HG02840 (cell line): ENCODE results near the gene KIAA1328.

ENCODE experiments used
- ATAC-seq: cut with Tn5 transposase; IDR thresholded peaks from one replicate; pipeline ENCODE4 v1.9.1; 2021; ENCODE audit warnings: mild to moderate bottlenecking, moderate library complexity, moderate number of reproducible peaks; ENCODE audit not compliant: unreplicated experiment, low FRiP score

The KIAA1328 gene

DNA sequence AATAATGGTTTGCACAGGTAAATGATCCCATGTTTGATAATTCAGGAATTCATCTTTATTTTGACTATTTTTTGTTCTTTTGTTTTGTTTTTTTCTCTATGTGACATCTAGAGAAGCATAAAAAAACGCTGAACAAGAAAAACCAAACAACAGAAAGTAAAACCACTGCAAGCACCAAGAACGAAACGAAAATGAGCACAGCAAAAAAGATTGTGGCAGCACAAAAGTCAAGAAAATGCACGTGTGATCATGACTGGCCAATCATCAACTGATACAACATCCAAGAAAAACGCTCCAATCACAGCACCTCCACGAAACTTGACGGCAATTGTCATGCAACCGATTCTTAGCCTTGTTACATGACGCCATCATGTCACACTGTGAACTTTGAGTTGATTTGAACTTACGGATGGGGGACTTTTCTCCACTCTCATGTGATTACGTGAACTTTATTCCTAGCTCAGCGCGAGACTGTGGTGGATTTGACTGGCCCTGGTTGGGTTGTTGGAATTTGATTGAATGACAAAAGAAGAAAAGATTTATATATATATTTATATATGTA is 417.9 kb downstream of the KIAA1328 start:
- no peak for ATAC-seq

DNA sequence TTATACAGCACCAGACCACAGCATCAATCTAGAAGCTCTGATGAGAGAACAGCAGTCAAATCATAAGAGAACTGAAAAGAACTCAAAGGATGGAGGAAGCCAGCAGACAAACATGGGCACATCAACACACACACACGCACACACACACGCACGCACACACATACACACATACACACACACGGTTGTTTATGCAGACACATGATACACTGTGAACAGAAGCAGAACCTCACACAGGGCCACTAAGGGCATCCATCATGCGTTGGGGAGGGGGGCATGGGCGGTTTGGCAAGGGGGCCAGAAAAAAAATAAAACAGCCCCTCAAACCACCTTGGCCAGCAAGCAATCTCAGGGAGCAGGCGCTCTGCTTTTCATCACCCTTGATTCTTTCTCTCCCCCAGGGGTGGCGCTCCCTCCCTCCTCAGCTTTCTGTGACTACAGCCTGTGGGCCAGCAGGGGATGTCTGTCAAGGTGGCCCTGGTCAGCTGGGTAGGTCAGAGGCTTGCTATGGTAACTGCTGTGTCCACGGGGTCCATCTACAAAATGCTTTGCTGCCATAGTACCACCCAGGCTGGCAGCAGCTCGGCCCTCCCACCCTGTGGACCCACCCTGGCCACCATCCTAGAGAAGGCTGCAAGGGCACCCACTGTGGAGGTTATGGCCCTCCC is 418.7 kb downstream of the KIAA1328 start:
- ATAC-seq: no peak

DNA sequence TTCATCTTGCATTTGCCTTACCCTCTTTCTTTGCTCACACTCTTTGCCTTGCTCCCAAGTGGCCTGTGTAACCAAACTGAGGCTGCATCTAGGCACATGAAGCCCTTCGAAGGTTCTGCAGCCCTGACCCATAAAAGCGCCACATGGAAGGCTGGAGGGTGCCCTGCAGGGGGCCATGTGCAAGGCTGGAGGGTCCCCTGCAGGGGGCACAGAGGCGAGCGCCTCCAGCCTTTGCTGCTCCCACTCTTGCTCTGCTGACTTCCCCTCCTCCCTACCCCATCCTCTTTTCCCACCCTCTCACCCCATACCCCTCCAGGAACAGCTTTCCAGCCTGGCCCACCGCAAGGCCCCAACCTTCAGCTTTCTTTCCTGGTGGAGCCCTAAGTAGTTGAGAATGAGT is 419.4 kb downstream of the KIAA1328 start:
- no peak for ATAC-seq

DNA sequence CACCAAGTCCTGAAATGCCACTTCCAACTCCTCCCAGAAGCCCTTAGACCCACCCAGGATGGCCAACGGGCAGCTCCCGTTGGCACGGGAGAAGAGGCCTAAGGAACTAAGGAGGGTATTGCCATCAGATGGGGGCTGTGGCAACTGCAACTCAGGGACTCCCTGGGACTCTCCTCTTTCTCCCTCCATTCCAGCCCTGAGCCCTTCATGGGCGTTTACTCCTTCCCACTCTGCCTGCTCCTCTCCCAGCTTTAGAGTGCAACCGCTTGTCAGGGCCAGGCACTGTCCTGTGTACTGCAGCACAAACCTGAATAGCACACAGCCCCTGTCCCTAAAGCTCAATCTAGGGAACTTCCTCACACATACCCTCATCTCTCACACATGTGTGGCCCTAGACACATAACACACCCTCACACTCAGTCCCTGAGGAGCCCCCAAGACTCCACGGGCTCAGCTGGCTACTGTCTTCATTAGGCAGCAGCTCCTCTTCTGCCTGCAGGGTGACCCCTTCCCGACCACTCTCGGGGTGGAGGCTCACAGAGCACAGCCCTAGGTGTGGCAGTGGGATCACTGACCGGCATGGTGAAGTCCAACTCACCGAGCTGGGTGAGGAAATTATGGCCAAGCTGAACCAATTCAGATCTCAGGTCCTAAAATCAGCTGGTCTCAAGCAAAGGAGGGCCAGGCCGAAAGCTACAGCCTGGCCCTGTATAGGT is 420.4 kb downstream of the KIAA1328 start:
- no peak for ATAC-seq

DNA sequence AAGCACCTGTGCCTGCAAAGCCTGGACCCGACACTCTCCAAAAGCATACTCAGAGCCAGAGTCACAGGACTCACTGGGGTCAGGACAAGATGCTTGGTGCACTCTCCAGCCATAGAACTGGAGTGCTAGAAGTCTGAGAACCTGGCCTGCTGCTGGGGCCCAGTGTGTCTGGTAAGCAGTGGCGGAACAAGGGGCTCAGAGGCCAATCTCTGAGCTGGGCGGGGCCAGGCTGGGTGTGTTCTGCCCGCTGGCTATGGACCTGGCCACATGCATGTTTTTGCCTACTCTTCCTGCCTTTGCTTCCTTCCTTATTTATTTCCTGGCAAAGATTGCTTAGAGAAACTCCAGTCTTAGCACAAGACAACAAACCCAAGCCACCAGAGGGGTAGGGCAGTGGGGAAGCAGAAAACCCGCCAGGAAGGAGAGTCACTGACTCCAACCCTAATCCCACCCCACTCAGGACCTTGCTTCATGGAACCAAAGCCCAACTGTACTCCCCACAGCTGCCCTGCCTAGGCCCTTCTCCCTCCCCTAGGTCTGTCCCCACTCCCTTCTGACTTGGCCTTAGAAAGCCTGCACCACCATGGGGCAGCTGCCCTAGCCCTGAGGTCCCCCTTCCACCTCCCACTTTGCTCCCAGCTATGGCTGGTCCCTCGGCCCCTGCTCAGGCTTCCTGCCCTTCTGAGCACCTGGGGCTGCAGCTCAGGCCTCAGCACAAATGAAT is 421.1 kb downstream of the KIAA1328 start:
- no peak for ATAC-seq

DNA sequence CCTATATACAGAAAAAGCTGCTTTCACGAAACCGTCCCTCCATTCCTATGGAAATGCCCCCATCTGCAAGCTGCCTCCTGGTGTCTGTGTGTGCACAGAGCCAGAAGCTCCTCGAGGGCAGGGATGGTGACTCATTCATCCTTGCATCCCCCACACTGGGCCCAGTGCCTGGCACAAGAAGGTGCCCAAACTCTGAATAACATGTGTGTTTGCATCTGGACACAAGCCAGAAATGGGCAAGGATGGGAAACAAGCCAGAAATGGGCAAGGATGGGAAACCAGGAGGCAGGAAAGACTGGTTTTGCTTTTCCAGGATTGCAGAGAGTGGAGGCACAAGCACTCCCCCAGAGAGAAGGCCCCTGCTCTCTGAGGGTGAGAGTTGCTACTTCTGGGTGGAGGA is 422.8 kb downstream of the KIAA1328 start:
- ATAC-seq: no peak

DNA sequence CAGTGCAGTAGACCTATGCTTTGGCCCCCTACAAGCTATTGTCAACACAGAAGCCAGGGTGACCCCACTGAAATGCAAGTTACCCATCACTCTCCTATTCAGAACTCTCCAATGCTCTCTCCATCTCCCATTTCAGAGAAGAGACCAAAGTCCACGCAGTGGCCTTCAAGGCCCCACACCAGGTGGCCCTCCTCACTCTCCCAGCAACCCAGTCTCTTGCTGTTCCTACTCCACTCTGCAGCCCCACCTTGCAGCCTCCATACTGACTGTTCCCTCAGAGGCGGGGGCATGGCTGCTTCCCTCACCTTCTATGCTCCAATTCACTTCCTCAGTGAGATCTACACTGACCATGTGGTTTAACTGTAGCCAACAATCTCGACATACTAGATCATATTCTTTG is 423.4 kb downstream of the KIAA1328 start:
- ATAC-seq: no peak

DNA sequence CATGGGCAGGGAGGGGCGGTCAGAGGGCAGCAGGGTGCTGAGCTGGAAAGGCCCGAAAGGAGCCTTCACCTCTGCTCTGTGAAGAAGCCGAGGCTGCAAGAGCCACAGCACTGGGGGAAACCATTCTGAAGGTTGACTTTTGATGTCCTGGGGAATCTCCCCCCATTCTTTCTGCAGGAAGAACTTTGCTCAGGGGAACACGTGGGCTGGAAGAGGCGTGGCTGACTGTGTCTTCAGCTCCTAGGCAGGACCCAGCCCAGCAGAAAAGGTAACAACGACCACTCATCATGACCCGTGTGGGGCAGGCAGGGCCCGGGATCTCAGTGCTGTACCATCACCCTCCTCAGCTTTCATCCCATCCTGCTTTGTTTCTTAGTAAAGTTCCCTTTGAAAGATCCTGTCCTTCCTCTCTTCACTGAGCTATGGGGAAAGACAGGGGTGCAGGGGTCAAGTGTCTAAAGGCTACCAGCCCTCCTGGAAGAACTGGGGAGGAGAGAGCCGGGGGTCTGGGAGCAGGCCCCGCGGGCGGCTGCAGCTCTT is 424.0 kb downstream of the KIAA1328 start:
- ATAC-seq: no peak

DNA sequence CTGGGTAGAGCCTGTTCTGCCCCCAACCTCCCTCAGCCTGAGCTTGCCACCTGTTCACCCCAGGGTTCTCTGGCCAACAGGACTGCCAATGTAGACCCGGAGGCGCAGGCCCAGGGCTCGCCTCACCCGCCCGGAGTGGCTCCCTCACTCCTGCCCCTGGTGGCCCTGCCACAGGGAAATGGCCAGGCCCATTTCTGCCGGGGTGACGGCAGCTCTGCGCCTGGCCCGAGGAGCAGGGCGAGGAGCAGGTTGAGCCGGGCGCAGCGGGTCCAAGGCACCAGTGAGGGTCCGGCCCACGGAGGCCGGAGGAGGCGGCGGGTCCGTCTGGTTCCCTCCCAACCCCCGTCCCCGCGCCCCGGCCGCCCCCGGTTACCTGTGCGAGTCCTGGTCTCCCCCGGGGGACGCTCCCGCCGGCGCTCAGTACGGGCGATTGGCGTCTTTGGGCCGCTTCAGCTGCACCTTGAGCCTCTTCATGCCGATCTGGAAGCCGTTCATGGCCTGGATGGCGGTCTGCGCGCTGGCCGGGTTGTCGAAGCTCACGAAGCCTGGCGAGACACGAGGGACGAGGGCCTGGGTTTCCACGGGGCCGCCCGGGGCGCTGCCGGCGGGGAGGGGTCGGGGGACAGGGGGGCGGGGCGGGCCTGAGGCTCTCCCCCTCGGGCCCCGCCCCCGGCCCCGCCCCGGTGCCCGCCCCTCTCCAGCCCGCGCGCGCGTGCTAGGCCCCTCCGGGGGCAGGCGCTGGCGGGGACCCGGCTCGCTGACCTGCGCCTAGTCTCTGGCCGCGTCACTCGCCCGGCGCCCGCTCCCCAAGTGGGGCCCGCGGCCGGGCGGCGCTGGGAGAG is 424.7 kb downstream of the KIAA1328 start:
- ATAC-seq: no peak

DNA sequence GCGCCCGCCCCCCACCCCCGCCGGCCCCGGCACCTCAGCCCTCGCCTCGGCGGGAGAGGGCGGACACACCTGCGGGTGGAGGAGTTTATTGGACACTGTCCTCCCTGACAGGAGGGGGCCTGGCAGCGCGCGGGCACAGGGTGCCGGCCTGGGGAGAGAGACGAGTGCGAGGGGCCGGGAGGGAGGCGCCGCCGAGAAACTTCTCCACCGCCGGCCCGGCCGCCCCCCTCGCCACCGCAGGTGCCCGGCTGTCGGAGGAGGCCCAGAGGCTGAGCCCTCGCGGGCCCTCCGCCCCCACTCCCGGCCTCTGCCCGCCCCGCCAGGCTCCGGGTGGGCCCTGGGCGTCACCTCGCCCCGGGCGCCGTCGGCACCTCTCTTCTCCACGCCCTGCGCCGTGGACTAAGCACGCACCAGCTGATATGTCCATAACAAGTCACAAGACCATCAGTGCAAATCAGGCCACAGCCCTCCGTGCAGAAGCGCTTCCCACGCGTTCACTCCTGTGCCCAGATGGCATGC is 425.4 kb downstream of the KIAA1328 start:
- no peak for ATAC-seq

DNA sequence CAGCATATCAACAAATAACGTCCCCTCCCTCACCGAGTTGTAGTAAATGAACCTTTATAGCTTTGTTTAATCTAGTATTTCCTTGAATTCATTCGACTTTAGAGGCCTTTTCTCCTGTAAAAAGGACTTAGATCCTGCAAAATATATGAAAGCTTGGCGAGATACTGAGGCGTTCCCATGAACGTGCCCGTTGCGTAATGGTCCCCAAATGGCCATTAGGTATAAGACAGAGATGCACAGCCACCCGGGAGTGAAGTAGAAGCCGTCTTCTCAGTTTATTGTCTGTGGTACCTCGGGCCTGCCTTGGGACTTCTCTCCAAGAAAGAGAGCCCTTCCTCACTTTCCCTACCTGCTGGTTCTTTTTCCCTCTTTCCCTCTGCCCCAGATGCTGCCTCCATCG is 426.0 kb downstream of the KIAA1328 start:
- ATAC-seq: no peak

DNA sequence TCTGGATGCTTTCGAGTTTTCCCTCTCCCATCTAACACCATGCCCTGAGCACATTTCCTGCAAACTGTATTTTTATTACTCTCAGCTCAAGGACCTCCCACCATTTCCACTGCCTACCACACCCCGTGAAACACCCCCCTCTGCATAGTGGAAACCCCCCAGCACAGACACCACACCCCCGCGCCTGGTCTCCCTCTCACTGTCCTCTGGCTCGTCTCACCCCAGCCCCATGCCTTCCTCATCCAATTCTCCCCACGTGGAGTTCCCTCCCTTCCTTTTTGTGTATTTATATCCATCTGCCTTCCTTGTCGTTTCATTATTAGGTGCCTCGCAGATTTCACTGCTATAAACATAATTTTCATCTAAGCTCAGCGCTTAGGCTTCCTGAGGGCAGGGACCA is 429.2 kb downstream of the KIAA1328 start:
- ATAC-seq: no peak

DNA sequence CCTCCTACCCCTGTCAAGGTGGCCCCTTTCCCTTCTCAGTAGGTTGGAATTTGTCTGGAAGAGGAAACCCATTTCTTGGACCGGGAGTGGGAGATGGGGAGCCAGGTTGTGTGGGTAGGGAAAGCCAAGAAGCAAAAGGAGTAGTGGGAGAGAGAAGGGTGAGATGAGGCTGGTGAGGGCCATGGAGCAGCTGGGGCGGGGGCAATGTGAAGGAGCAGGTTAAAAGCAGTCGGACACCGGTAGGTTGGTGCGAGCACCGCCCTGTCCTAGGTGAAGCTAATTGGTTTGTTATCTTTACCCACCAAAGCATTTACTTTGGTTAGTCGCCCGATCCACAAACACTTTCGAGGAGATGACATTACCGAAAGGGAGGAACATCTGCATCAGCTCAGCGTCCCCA is 429.9 kb downstream of the KIAA1328 start:
- no peak for ATAC-seq

DNA sequence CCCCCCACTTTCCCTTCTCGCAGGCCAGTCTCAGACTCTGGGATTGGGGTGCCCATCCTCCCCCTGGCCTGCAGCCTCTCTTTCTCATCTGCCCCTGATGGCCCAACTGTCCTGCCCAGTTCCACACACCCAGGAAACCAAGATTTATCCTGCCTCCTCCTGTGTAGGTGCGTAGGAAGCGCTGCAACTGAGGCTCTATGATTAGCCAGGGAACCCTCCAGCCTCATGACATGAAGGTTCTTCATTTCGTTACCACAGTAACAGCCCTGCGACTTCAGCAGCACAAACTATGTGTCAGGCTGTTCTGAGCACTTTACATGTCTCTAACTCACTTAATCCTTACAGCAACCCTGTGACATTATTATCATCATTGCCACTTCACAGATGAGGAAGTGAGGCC is 430.8 kb downstream of the KIAA1328 start:
- no peak for ATAC-seq

DNA sequence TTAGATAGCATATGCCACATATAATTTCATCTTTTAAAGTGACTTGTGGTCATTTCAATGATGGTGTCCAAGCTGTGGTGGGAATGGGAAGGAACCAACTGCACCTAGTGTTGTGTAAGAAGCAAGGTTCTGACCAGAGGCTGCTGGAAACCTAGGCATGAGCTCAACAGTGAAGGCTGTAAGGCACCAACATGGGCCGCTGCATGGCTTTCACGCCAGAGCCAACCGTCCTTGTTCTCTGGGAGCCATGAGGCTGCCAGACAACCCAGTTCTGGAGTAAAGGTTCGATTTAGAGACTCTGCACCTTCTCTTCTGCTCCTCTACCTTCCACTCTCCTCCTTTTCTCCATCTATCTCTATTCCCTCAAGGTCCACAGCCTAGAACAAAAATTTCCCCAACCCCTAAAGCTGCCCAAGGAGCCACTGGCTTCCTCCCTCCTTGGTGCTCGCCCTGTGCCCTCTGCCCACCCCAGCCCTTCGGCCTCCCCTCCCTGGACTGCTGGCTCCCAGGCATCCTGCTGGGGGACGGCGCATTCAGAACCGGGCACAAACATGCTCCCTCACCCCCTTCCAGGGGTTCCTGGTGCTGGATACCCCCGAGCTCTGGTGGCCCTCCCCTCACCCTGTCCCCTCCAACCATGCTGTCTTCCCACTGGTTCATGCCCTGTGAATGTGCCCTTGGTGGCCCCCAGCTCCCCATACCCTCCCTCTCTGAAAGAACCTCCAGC is 431.6 kb downstream of the KIAA1328 start:
- ATAC-seq: no peak

DNA sequence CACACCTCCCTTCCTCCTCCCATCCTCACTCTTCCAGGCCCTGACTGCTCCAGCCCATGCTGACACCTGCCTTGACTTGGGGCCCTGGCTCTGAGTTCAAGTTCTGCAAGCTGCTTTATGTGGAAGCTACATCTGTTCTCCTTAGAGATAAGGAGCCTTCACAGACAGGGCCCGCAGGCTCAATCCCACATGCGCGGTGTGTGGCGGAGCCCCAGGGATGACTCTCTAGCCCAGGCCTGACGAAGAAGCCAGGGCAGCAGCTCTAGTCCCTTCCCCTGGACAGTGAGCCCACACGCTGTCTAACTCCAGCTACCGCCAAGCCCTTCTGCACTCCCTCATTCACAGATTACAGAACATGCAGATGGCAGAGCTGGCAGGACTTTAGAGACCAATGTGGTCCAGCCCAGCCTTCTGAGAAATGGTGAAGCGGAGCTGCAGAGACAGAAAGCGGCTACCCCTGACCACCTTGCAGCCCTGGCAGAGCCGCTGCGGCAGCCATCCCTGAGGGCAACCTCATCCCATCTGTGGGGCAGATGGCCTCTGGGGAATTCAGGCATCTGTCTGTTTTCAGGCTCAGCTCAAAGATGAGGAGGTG is 432.4 kb downstream of the KIAA1328 start:
- ATAC-seq: no peak

DNA sequence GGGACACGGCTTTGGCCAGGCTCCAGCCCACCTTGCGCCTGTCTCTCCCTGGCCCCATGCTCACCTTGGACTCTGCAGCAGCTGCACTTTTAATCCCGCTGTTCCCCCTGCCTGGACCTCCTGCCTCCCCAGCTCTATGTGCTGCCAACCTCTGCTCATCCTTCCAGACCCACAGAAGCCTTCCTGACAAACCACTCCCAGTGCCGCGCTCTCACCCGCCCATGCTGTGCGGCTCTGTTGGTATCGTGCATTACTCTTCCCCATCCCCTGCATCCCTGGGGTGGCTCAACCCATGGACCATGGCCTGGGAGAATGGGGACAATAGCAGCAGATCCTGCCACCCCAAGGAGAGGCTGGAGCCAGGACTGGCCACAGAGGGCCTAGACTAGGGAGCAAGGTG is 433.1 kb downstream of the KIAA1328 start:
- no peak for ATAC-seq

DNA sequence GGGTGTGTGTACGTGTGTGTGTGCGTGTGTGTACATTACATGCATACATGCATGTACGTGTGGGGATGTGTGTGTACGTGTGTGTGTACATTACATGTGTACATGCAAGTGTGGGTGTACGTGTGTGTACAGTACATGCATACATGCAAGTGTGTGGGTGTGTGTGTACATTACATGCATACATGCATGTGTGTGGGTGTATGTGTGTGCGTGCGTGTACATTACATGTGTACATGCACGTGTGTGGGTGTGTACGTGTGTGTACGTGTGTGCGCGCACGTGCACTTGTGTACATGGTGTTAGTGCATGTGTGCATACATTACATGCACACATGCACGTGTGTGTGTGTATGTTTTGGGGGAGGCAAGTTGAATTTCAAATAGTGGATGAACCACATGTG is 436.0 kb downstream of the KIAA1328 start:
- ATAC-seq: no peak

DNA sequence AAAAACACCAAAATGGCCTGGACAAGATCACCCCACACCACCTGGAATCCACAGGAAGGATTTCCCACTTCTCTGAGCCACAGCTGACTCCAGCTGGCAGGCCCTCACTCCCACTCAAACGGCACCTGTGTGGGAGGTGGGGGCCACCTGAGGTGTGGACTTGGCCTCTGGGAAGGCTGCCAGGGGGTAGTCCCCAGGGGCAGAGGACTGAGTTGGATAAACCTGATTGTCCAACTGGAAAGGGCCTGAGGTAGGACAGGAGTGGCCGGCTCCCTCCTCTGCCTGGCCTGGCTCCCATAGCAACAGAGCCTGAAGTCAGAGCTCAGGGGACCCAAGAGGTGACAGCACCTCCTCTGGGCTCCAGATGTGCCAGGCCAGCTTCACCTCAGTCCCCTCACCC is 436.5 kb downstream of the KIAA1328 start:
- no peak for ATAC-seq
